GM23338 (cell line): Measurements from ENCODE around the gene FRZB.

Source experiments
- CTCF ChIP-seq, 2 experiments: fragments of 200-600 bp in 1 of 2; sonication (generic) in 1 of 2; conservative IDR thresholded peaks; 2 replicates each; pipeline versions ENCODE4 v1.5.1 to v1.6.1; 2016 to 2017; ENCODE audit warnings: antibody characterized with exemption in 2 of 2, low read depth in 2 of 2, mild to moderate bottlenecking in 2 of 2, moderate library complexity in 1 of 2
- EZH2 ChIP-seq: fragments of 200-600 bp; sonication (generic); IDR thresholded peaks from one replicate; pipeline ENCODE4 v1.8.0; 2017; ENCODE audit warnings: antibody characterized with exemption, mild to moderate bottlenecking, low read depth; ENCODE audit not compliant: unreplicated experiment
- EZH2phosphoT487 ChIP-seq: fragments of 200-600 bp; sonication (generic); IDR thresholded peaks from one replicate; pipeline ENCODE4 v1.8.1; 2018; ENCODE audit warnings: antibody characterized with exemption; ENCODE audit not compliant: unreplicated experiment
- JUNB ChIP-seq: IDR thresholded peaks from one replicate; pipeline ENCODE4 v1.6.1; 2016; ENCODE audit warnings: antibody characterized with exemption; ENCODE audit not compliant: unreplicated experiment
- POLR2AphosphoS5 ChIP-seq: IDR thresholded peaks from 2 replicates; pipeline ENCODE4 v1.6.1; 2016; ENCODE audit warnings: antibody characterized with exemption, low read depth
- ZNF114 ChIP-seq: fragments of 250-450 bp; sonication (Bioruptor Pico); IDR thresholded peaks from 2 replicates; pipeline ENCODE4 v1.5.0; 2020; ENCODE audit warnings: mild to moderate bottlenecking, moderate library complexity
- TF ChIP-seq, protein P1 (sequence below): IDR thresholded peaks from one replicate; pipeline ENCODE4 v1.6.1; 2018; ENCODE audit warnings: antibody characterized with exemption; ENCODE audit not compliant: unreplicated experiment
- TF ChIP-seq, protein P2 (sequence below): IDR thresholded peaks from 2 replicates; pipeline ENCODE4 v1.6.1; 2016; ENCODE audit warnings: antibody characterized with exemption

DNA sequence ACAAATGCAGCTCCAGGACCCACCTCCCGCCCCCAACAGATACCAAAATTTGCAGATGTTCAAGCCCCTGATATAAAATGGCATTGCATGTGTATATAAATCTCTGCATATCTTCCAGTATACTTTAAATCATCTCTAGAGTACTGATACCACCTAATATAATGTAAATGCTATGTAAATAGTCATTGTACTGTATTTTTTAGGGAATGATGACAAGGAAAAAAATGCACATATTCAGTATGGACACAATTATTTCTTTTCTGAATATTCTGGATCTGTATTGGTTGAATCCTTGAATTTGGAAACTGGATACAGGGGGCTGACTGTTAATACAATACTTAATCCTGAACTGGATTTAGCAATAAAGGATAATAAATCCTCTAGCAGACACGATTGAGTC is 67.7 kb downstream of the FRZB start:
- TF ChIP-seq EZH2 (no peak), CTCF (conservative IDR thresholded peaks at IDR 0.05; ENCODE audit: low read depth in 2 of 2) (no peak), POLR2AphosphoS5 (no peak), EZH2phosphoT487 (no peak), JUNB (no peak), ZNF114 (CRISPR knock-in tag) (no peak)
- TF ChIP-seq, protein P1, sequence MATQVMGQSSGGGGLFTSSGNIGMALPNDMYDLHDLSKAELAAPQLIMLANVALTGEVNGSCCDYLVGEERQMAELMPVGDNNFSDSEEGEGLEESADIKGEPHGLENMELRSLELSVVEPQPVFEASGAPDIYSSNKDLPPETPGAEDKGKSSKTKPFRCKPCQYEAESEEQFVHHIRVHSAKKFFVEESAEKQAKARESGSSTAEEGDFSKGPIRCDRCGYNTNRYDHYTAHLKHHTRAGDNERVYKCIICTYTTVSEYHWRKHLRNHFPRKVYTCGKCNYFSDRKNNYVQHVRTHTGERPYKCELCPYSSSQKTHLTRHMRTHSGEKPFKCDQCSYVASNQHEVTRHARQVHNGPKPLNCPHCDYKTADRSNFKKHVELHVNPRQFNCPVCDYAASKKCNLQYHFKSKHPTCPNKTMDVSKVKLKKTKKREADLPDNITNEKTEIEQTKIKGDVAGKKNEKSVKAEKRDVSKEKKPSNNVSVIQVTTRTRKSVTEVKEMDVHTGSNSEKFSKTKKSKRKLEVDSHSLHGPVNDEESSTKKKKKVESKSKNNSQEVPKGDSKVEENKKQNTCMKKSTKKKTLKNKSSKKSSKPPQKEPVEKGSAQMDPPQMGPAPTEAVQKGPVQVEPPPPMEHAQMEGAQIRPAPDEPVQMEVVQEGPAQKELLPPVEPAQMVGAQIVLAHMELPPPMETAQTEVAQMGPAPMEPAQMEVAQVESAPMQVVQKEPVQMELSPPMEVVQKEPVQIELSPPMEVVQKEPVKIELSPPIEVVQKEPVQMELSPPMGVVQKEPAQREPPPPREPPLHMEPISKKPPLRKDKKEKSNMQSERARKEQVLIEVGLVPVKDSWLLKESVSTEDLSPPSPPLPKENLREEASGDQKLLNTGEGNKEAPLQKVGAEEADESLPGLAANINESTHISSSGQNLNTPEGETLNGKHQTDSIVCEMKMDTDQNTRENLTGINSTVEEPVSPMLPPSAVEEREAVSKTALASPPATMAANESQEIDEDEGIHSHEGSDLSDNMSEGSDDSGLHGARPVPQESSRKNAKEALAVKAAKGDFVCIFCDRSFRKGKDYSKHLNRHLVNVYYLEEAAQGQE, result no peak
- TF ChIP-seq, protein P2, sequence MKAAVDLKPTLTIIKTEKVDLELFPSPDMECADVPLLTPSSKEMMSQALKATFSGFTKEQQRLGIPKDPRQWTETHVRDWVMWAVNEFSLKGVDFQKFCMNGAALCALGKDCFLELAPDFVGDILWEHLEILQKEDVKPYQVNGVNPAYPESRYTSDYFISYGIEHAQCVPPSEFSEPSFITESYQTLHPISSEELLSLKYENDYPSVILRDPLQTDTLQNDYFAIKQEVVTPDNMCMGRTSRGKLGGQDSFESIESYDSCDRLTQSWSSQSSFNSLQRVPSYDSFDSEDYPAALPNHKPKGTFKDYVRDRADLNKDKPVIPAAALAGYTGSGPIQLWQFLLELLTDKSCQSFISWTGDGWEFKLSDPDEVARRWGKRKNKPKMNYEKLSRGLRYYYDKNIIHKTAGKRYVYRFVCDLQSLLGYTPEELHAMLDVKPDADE, result no peak
